HG02852 (cell line): ENCODE measurements around the gene ZNF324.
A peak's percentile ranks its signal among the peaks of the same experiment; 100 is the strongest.
"Not testable (repeated sequence)": the region's sequence is repeated elsewhere in the genome, so short reads cannot be mapped to it uniquely, and the experiment has no call there.

Experiments
- ATAC-seq: cut with Tn5 transposase; IDR thresholded peaks from one replicate; pipeline ENCODE4 v1.9.1; 2021; ENCODE audit warnings: mild to moderate bottlenecking, moderate library complexity; ENCODE audit not compliant: unreplicated experiment

The ZNF324 gene

GRCh38 chr19:58470837-58471543, 4.1 kb downstream of the ZNF324 start:
- ATAC-seq, result not testable (repeated sequence)

DNA sequence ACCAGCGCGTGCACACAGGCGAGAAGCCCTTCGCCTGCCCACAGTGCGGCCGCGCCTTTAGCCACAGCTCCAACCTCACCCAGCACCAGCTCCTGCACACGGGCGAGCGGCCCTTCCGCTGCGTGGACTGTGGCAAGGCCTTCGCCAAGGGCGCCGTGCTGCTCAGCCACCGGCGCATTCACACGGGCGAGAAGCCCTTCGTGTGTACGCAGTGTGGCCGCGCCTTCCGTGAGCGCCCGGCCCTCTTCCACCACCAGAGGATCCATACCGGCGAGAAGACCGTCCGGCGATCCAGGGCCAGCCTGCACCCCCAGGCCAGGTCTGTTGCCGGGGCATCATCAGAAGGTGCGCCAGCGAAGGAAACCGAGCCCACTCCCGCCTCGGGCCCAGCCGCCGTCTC, 4.9 kb downstream of the ZNF324 start:
- no peak for ATAC-seq

GRCh38 chr19:58473775-58474174, 6.9 kb downstream of the ZNF324 start:
- no peak for ATAC-seq

GRCh38 chr19:58474291-58474996, 7.6 kb downstream of the ZNF324 start:
- ATAC-seq, result no peak

- ATAC-seq, result no peak
Observed at GRCh38 chr19:58474997-58475713, 8.3 kb downstream of the ZNF324 start.

DNA sequence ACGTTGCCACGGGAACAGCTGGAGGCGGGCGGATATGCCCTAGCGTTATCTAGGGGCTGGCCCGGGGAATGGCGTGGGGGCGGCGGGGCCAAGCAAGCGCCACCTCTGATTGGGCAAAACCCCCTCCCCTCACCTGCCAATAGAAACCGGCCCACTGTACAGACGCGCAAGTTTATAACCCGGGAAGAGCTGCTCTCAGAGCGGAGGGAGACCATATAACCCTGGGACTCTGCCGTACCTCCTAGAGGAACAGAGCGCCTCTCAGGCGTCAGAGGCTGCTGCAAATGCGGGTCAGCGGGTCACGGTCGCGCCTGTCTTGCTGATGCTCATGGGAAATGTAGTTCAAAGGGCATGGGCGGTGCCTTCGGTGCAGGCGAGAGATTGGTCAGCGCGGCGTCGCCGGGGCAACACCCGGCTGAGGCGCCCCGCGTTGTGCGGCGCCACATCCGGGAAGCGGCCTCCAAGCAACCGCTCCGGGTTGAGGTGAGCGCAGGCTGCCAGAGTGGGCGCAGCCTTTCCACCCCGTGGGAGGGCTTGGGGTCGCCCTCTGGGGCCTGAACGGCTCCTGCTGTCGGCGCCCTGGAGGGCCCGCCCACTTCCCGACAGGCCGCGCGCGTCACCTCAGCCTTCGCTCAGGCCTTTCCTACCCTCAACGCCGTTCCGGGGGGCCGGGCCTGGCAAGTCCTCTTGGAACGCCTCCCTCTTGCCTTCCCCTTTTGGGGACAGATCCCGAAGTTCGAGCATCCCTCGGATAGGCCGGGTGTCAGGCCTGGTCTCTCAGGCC, 9.0 kb downstream of the ZNF324 start, which contains the start of gene ZNF446:
TSS of gene ZNF446 (plus strand) at position 639 of the 784 bp plus-strand sequence. CDS start 867 bp downstream, outside the sequence.
- ATAC-seq, result peak; percentile 85

GRCh38 chr19:58476498-58477015, 9.7 kb downstream of the ZNF324 start:
- ATAC-seq, result no peak

DNA sequence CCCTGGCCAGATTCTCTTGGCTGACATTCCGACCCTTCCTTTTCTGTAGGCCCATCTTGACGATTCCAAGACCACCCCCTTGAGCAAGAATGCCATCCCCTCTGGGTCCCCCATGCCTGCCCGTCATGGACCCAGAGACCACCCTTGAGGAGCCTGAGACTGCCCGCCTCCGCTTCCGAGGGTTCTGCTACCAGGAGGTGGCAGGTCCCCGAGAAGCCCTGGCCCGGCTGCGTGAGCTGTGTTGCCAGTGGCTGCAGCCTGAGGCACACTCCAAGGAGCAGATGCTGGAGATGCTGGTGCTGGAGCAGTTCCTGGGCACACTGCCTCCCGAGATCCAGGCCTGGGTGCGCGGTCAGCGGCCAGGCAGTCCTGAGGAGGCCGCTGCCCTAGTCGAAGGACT, 10.2 kb downstream of the ZNF324 start:
- ATAC-seq, result no peak

- no peak for ATAC-seq
Observed at GRCh38 chr19:58477871-58478270, 11.0 kb downstream of the ZNF324 start.

DNA sequence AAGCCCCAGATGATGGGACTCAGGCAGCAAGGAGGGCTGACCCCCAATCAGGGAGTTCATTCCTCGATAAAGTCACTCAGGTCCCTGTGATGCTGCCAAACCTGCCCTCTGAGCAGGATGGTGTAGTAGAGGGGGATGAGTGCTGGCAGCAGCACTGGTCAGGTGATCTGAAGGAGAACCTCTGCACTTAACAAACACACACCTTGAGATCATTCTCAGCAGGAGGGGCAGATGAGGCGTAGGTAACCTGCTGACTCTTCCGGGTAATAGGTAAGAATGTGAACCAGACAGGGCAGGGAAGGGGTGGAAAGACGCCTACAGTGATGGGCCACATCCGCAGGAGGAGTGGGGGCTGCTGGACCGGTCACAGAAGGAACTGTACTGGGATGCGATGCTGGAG, 12.4 kb downstream of the ZNF324 start:
- ATAC-seq, result no peak

DNA sequence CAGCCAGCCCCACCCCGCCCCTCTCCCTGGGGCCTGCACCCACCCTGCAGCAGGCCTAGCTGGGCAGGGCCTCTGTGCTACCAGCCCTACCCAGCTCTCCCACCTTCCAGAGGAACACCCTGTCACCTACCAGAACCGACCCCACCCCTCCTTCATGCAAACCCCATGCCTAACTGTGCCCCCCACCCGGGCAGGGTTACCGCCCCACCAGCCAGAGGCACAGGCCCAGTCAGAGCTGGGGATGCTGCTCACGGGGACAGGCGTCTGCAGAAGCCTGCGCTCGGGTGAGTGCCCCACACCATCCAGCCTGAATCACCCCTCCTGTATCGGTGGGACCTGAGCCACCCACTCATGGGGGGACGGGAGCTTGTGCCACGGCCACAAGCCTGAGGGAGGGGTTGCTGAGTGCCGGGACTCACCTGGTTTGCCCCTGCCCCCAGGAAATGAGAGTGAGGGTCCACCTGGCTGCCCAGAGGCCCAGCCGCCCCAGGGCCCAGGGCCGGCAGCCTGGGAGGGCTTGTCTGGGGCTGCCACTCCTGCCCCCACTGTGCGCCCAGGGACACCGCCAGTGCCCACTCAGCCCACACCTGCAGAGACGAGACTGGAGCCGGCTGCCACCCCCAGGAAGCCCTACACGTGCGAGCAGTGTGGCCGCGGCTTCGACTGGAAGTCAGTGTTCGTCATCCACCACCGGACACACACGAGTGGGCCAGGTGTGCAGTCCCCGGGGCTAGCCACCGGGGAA, 13.0 kb downstream of the ZNF324 start:
- no peak for ATAC-seq

GRCh38 chr19:58480481-58480830, 13.6 kb downstream of the ZNF324 start:
- ATAC-seq, result no peak

- ATAC-seq, result no peak
Observed at GRCh38 chr19:58480831-58481230, 14.0 kb downstream of the ZNF324 start.

- ATAC-seq, result no peak
Observed at GRCh38 chr19:58482372-58482771, 15.5 kb downstream of the ZNF324 start.

GRCh38 chr19:58483776-58484175, 16.9 kb downstream of the ZNF324 start:
- ATAC-seq, result no peak

DNA sequence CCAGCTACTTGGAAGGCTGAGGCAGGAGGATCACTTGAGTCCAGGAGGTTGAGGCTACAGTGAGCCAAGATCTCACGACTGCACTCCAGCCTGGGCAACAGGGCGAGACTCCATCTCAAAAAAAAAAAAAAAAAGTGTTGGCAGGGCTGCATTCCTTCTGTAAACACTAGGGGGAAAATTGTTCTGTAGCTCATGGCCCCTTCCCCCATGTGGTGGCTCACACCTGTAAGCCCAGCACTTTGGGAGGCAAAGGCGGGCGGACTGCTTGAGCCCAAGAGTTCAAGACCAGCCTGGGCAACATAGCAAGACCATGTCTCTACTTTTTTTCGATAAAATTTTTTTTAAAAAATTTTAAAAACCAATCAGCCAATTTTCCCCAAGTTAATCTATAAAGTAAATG, 17.5 kb downstream of the ZNF324 start:
- not testable (repeated sequence) for ATAC-seq

GRCh38 chr19:58491393-58491792, 24.5 kb downstream of the ZNF324 start:
- ATAC-seq, result no peak

DNA sequence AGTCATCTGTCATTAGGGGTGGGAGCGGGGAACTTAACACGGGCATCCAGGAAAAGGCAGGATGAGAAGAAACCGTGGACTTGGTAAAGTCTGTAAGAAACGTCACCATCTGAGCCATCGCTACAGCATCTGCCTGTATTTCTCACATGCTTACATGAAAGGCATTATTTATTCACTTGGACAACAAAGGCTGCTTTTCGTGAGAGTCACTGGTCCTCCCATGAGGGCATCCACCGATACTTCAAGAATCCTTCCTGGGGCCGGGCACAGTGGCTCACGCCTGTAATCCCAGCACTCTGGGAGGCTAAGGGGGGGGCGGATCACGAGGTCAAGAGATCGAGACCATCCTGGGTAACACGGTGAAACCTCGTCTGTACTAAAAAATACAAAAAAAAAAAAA, 25.4 kb downstream of the ZNF324 start:
- ATAC-seq, result no peak

DNA sequence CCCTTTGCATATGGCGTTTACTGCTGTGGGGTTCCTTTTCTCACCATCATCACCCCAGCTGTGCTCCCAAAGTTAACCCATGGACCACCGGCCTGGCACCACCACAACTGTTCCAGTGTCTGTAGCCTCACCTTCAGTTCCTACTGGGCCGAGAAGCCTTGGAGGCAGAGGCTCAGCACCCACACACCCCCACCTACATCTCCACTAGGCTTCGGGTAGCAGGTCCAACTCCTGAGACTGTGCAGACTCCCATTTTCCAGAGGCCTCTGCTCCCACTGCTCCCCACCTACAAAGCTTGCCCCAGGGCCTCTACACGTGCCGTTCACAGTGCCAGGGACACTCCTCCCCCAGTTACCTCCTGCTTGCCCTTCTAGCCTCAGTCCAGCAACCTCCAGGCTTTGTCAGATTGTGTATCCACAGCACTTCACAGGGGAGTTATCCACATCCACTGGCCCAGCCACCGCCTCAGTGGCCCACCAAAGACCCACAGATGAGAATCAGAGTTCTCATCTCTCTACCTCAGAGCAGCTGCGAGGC, 30.8 kb downstream of the ZNF324 start:
- ATAC-seq, result no peak
